Panc1 (cell line): ENCODE results near the gene PDE3B.

Experiments
- CTCF ChIP-seq: fragments of 450-650 bp; IDR thresholded peaks from 2 replicates; pipeline ENCODE4 v1.5.1; 2017; ENCODE audit warnings: mild to moderate bottlenecking
- SIN3A ChIP-seq: IDR thresholded peaks from 2 replicates; pipeline ENCODE4 v1.6.1; 2012; ENCODE audit warnings: low read depth, mild to moderate bottlenecking, low read length, moderate library complexity, borderline replicate concordance; ENCODE audit not compliant: insufficient read depth
- TCF7L2 ChIP-seq: IDR thresholded peaks from 2 replicates; pipeline ENCODE4 v1.6.1; 2011; ENCODE audit warnings: mild to moderate bottlenecking, low read depth, low read length, inconsistent platforms

- TF ChIP-seq CTCF: no peak
- no peak for TF ChIP-seq TCF7L2
- TF ChIP-seq SIN3A: no peak
Measured at GRCh38 chr11:14637868-14638409, 5.7 kb upstream of the PDE3B start.
